GM21423 (cell line): ENCODE data around the gene TRIM24.
"Not testable (repeated sequence)": the region's sequence is repeated elsewhere in the genome, so short reads cannot be mapped to it uniquely, and the experiment has no call there.

Experiments
- ATAC-seq: cut with Tn5 transposase; IDR thresholded peaks from one replicate; pipeline ENCODE4 v1.9.1; 2021; ENCODE audit warnings: mild to moderate bottlenecking, moderate library complexity; ENCODE audit not compliant: unreplicated experiment

TRIM24 gene

DNA sequence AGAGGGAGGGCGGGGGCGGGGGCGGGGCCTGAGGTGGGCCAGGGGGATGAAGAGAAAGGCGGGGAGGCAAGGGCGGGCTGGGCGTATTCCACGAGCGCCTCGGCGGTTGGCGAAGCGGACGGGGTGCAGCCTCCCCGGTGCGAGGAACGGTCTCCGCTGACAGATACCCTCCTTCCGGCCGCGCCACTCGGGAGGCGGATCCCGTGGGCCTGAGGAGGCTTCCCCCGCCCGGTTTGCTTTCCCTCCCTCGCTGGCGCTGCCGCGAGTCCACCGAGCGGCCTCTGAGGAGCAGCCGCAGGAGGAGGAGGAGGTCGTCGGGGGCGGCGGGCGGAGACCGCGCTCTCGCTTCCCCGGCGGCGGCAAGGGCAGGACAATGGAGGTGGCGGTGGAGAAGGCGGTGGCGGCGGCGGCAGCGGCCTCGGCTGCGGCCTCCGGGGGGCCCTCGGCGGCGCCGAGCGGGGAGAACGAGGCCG, at the start of gene TRIM24:
Gene TRIM24, plus strand, starts transcription at position 84 of the 473 bp plus-strand sequence. Its CDS starts 290 bp downstream, at position 374.
- peak; percentile 74 for ATAC-seq

DNA sequence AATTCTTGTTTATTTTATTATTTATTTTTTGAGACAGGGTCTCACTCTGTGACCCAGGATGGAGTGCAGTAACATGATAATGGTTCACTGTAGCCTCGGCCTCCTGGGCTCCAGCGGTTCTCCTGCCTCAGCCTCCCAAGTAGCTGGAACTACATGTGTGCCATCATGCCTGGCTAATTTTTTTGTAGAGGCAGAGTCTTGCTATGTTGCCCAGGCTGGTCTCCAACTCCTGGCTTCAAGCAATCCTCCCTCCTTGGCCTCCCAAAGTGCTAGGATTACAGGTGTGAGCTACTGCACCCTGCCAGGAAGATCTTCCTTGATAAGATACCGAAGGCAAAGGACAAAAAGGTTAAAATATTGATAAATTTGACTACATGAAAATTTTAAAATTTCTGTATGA, 48.0 kb upstream of the TRIM24 start:
- ATAC-seq = not testable (repeated sequence)

GRCh38 chr7:138412921-138413320, 47.1 kb upstream of the TRIM24 start:
- ATAC-seq = not testable (repeated sequence)

DNA sequence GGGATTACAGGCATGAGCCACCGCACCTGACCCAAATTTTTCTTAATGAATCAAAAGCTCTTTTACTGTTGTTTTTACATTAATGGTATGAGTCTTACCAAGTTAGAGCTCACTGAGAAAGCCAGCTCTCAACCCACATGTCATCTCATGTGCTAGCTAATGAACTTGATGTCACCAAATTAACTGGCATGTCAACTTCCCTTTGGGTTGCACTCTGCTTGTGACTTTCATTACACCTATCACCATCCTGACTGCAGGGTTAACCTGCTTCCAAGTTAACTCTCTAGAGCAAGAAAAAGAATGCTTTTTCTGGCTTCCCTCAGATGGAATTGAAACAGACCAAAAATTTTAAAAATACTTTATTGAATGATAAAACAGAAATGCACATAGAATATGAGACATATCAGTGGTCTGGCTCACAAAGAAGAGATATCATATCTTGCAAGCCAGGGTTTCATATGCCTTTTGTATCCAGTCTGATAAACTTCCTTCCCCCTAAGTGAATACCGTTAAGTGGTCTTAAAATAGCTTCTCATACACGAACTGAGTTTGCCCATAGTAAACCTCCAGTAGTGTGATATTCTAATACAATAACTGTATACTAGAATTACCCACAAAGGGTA, 42.9 kb upstream of the TRIM24 start:
- ATAC-seq = no peak

DNA sequence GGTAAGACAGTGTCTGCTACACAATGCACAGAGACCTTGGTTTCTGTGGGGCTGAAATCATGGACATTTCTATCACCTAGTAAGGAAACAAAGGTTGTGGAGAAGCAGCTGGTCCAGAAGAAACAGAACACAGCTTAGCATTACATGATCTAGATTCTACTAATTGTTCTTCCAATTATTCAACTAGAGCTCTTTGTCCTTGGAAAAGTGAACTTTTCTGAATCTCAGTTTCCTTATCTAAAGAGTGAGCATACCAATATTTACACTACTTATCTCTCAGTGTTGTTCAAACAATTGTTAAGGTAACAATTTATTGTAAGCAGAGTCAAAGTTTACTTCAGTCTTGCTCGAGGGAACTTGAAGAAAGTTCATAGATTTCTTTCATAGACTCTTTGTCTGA, 42.3 kb upstream of the TRIM24 start:
- no peak for ATAC-seq

GRCh38 chr7:138418403-138418802, 41.7 kb upstream of the TRIM24 start:
- not testable (repeated sequence) for ATAC-seq

DNA sequence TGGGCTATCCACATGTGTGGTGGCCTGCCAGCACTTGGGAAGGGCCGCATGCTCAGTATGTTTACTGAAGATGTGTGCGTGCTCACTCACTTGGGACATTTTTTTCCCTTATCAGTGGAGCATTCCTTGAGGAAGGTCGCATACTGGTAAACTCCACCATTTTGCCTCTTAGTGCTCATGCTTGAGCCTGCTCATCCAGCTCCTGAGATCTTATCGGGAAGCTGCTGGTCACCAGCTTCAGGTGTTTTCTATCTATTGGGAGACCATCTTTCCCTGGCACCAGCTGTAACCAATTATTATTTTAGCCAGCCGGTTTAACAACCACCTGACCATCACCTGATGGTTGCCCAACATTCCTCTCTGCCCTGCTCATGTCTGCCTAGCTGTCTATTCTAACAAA, 35.0 kb upstream of the TRIM24 start:
- no peak for ATAC-seq

DNA sequence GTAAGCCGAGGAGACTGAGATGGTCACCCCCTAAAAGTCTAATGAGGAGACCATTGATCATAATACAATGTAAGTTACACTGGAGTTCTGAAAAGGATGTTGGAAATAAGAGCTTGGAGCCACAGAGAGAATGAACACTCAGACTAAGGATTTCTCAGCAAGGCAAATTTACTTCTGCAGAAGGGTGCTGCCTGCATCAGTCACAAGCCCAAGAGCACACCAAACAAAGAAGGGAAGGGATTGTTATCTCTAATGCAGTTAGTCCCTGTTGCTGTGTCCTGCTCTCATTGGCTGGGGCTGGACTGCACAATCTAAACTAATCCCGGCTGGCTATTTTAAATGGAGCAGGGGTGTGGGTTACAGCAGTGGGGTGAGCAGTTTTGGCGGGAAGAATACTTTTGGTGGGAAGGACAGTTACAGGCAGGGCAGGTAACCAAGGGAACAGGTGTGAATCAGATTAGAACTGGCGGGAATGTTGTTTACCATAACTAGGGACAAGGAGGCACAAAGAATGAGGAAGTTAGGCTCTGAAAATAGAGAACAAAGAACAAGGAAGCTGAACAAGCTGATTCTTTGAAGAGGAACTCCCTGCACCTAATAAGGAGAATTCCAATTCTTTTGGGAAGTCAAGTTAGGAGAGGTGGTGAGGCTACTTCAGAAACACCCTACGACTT, 30.3 kb upstream of the TRIM24 start:
- no peak for ATAC-seq

DNA sequence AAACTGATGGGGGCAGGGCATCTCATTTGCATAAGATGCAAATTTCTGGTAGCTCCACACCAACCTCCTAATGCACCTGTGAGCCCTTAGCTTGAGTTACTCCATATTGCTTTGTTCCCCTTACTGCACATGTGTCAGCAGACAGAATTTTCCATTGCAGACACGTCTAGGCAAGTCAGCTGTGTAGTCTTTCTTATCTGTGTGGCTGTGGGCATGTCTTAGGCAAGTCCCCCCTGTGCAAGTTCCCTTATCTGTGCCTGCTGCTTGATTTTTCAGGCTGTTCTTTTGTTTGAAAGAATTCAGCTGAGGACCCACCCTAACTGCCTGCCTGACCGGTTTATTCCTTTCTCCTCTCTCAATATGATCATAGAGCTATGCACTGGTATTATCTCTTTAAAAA, 28.5 kb upstream of the TRIM24 start:
- ATAC-seq = no peak

- ATAC-seq = no peak
These were observed 26.2 kb upstream of the TRIM24 start for GRCh38 chr7:138433583-138434443.

- no peak for ATAC-seq
These were observed 25.5 kb upstream of the TRIM24 start for GRCh38 chr7:138434597-138435019.

GRCh38 chr7:138435231-138435919, 24.7 kb upstream of the TRIM24 start:
- ATAC-seq = no peak

- ATAC-seq = no peak
These were observed 23.7 kb upstream of the TRIM24 start for GRCh38 chr7:138436388-138436787.

- no peak for ATAC-seq
These were observed 19.6 kb upstream of the TRIM24 start for GRCh38 chr7:138440460-138440859.

- ATAC-seq = no peak
These were observed 17.2 kb upstream of the TRIM24 start for GRCh38 chr7:138442822-138443221.

- ATAC-seq = no peak
These were observed 10.5 kb upstream of the TRIM24 start for GRCh38 chr7:138449580-138449979.

DNA sequence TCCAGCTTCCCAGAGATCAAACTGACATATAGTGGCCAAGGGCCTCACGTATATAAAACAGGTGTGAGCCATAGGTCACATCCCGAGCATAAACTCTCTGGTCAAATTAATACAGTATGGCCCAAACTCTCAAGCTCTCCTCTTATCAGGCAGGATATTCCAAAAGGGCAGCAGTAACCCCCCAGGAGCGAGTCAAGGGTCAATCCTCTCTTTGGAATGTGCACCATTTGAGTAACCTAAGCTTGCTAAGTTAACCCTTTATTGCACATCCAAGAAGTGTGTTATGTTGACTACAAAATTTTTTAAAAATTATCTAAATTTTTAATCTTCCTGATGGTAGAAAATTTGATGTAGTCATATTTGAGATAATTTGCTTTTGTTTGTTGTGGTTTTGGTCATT, 4.5 kb upstream of the TRIM24 start:
- ATAC-seq = no peak

DNA sequence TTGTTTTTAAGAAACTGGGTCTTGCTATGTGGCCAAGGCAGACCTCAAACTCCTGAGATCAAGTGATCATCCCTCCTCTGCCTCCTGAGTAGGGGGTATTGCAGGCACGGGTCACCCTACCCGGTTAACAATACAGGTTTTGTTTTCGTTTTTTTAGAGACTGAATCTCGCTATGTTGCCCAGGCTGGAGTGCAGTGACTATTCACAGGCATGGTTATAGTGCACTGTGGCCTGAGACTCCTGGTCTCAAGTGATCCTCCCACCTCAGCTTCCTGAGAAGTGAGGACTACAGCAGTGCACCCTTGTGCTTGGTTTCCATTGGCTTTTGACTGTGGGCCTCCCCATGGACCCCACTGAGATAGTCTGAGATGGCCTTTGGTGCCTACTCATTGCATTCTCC, 3.8 kb upstream of the TRIM24 start:
- ATAC-seq = no peak

GRCh38 chr7:138458576-138459412, 1.3 kb upstream of the TRIM24 start:
- ATAC-seq = no peak
